Loucy (cell line): ENCODE results near the gene ATP13A3.

Experiments
- EZH2phosphoT487 ChIP-seq: fragments of 200-600 bp; IDR thresholded peaks from 2 replicates; pipeline ENCODE4 v1.6.1; 2018; ENCODE audit warnings: antibody characterized with exemption, mild to moderate bottlenecking, moderate library complexity, borderline replicate concordance
- TF ChIP-seq, protein P1 (sequence below): fragments of 200-600 bp; sonication (generic); conservative IDR thresholded peaks from 2 replicates; pipeline ENCODE4 v1.5.1; 2014; ENCODE audit warnings: mild to moderate bottlenecking, antibody characterized with exemption, low read length

DNA sequence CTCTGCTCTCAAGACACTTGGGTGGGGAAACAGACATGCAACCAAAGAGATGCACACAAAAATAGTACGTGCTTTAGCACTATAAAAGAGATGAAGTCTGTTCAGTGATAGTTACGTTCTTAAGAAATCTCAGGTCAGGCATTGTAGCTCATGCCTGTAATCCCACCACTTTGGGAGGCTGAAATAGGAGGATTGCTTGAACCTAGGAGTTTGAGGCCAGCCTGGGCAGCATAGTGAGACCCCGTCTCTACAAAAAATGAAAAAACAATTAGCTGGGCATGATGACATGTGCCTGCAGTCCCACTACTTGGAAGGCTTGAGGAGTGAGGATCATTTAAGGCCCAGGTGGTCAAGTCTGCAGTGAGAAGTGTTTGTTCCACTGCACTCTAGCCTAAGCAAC lies 52.3 kb downstream of the ATP13A3 start:
- TF ChIP-seq, protein P1, sequence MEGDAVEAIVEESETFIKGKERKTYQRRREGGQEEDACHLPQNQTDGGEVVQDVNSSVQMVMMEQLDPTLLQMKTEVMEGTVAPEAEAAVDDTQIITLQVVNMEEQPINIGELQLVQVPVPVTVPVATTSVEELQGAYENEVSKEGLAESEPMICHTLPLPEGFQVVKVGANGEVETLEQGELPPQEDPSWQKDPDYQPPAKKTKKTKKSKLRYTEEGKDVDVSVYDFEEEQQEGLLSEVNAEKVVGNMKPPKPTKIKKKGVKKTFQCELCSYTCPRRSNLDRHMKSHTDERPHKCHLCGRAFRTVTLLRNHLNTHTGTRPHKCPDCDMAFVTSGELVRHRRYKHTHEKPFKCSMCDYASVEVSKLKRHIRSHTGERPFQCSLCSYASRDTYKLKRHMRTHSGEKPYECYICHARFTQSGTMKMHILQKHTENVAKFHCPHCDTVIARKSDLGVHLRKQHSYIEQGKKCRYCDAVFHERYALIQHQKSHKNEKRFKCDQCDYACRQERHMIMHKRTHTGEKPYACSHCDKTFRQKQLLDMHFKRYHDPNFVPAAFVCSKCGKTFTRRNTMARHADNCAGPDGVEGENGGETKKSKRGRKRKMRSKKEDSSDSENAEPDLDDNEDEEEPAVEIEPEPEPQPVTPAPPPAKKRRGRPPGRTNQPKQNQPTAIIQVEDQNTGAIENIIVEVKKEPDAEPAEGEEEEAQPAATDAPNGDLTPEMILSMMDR: no peak
- TF ChIP-seq EZH2phosphoT487: no peak
